Measurements from ENCODE around the gene FAM210B.

DNA sequence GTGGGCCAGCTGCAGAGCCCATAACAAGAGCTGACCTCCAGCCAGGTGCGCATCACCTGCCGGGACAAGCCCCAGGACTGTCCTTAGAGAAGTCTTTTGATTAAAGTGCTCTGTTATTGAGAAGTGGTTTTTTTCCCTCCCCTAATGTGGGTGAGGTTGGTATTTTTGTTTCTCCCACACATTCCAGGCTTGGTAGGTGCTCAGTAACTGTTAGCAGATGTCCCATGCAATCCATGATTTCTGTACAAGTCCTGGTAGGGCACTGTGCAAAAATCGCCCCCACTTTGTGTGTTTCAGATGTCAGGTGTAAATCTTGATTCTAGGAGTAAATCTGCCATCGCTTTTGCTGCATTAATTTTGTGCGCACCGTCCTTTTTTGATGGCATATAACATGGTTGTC is 4.7 kb downstream of the FAM210B start:
- TF ChIP-seq, protein P1, sequence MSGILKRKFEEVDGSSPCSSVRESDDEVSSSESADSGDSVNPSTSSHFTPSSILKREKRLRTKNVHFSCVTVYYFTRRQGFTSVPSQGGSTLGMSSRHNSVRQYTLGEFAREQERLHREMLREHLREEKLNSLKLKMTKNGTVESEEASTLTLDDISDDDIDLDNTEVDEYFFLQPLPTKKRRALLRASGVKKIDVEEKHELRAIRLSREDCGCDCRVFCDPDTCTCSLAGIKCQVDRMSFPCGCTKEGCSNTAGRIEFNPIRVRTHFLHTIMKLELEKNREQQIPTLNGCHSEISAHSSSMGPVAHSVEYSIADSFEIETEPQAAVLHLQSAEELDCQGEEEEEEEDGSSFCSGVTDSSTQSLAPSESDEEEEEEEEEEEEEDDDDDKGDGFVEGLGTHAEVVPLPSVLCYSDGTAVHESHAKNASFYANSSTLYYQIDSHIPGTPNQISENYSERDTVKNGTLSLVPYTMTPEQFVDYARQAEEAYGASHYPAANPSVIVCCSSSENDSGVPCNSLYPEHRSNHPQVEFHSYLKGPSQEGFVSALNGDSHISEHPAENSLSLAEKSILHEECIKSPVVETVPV (CRISPR knock-in tag; IDR thresholded peaks at IDR 0.05): no peak
- TF ChIP-seq TOX (CRISPR knock-in tag; IDR thresholded peaks at IDR 0.05; ENCODE audit: borderline replicate concordance): no peak
